GM19372 (cell line): ENCODE measurements around the gene CRLF2.
"Not testable (repeated sequence)": the region's sequence is repeated elsewhere in the genome, so short reads cannot be mapped to it uniquely, and the experiment has no call there.

Experiments used
- ATAC-seq: cut with Tn5 transposase; IDR thresholded peaks from one replicate; pipeline ENCODE4 v1.9.1; 2021; ENCODE audit warnings: mild to moderate bottlenecking, low read depth, moderate library complexity; ENCODE audit not compliant: unreplicated experiment

The CRLF2 gene

GRCh38 chrX:1215123-1215823, 2.8 kb upstream of the CRLF2 start:
- no peak for ATAC-seq

- ATAC-seq: no peak
Measured at GRCh38 chrX:1213971-1214370, 1.5 kb upstream of the CRLF2 start.

- ATAC-seq: no peak
Measured at GRCh38 chrX:1210844-1211243, 1.6 kb downstream of the CRLF2 start.

DNA sequence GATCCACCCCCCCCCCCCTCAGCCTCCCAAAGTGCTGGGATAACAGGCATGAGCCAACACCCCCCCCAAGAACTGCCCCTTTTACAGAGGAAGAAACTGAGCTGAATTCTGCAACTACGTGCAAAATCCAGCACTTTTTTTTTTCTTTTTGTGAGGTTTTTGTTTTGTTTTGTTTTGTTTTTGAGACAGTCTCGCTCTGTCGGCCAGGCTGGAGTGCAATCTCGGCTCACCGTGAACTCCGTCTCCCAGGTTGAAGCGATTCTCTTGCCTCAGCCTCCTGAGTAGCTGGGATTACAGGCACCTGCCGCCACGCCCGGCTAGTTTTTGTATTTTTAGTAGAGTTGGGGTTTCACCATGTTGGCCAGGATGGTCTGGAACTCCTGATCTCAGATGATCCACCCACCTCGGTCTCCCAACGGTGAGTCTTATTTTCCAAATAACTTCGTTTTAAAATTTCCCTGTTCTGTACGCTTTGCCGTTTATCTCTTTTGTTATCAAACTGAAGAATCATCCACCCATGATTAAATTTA, 4.9 kb downstream of the CRLF2 start:
- ATAC-seq: no peak

GRCh38 chrX:1205681-1206611, 6.5 kb downstream of the CRLF2 start:
- ATAC-seq: peak; percentile 42

DNA sequence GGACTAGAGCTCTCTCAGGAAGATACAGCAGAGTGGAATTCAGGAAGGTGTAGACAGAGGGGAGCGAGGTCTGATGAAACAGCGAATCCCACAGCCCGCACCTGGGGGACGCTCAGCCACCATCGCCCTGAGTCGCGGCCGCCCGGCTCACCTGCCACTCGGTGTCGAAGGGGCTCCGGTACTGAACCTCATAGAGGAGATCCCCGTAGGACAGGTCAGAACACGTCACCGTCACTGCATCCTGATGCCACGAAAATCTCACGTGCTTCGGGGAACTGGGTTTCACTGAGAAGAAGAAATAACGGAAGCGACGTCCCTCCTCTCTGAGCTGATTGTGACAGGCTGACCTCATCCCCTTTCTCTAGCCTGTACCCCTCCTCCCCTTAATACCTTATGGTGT, 10.2 kb downstream of the CRLF2 start:
- no peak for ATAC-seq

- no peak for ATAC-seq
Measured at GRCh38 chrX:1196436-1196835, 16.0 kb downstream of the CRLF2 start.

DNA sequence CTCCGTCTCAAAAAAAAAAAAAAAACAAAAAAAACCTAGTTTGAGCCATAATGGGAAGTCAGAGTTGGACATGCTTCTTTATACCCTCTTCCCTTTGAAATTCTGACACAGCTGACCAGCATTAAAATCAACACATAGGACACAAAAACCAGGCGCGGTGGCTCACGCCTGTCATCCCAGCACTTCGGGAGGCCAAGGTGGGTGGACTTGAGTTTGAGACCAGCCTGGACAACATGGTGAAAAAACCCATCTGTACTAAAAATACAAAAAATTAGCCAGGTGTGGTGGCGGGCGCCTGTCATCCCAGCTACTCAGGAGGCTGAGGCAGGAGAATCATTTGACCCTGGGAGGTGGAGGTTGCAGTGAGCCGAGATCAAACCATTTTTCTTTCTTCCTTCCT, 20.3 kb downstream of the CRLF2 start:
- ATAC-seq: not testable (repeated sequence)

- no peak for ATAC-seq
Measured at GRCh38 chrX:1190596-1191145, 21.8 kb downstream of the CRLF2 start.

GRCh38 chrX:1185561-1185960, 26.9 kb downstream of the CRLF2 start:
- ATAC-seq: no peak

DNA sequence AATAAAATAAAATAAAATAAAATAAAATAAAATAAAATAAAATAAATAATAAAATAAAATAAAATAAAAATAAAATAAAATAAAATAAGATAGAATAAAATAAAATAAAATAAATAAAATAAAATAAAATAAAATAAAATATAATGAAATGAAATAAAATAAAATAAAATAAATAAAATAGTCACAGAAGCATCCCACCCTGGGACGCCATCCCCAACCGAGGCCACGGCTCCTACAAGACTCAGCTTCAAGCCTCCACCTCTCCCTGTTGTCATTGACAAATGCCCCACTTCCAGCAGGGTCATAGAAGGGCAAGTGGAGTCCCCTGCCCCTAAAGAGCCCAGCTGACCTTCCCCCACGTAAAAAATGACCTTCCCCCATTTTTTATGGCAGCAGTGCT, 30.2 kb downstream of the CRLF2 start:
- ATAC-seq: no peak

DNA sequence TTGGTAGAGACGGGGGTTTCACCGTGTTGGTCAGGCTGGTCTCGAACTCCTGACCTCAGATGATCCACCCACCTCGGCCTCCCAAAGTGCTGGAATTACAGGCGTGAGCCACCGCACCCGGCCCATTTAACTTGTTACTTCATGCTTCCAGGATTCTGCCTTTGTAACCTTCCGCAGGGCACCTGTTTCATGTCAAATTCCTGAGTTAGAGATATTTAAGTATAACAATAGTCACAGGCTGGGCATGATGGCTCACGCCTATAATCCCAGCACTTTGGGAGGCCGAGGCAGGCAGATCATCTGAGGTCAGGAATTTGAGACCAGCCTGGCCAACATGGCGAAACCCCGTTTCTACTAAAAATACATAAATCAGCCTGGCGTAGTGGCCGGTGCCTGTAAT, 30.8 kb downstream of the CRLF2 start:
- not testable (repeated sequence) for ATAC-seq

DNA sequence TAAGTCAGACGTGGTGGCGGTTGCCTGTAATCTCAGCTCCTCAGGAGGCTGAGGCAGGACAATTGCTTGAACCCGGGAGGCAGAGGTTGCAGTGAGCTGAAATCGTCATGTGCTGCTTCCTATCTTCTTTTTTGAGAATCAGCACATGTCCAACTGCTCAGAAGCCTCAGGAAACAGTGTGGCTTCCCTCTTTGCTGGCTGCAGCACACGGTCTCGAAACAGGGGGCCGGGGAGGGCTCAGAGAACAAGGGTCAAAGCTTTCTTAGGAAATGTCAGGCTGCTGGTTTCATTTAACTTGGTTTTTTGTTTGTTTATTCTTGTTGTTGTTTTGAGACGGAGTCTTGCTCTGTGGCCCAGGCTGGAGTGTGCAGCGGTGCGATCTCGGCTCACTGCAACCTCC, 31.3 kb downstream of the CRLF2 start:
- no peak for ATAC-seq

DNA sequence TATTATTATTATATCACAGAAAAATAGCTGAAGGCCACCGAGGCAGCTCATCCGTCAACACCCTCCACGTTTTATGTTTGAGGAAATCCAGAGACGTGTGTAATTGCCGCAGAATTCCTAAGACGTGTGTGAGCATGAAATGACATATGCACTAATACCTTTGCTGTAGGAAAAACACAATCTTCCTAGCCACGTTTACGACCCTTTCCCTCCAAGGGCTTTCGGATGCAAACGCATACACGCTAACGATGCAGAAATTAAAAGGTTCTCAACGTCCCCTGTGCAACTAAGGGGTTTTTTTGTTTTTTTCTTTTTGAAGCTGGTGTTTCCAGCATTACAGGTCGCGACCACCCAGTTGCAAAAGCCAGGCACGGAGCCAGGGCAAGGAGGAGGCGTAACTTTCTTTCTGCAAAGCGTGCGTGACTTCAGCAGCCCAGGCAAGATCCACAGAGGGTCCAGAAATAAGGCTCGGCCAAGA, 33.8 kb downstream of the CRLF2 start:
- no peak for ATAC-seq

DNA sequence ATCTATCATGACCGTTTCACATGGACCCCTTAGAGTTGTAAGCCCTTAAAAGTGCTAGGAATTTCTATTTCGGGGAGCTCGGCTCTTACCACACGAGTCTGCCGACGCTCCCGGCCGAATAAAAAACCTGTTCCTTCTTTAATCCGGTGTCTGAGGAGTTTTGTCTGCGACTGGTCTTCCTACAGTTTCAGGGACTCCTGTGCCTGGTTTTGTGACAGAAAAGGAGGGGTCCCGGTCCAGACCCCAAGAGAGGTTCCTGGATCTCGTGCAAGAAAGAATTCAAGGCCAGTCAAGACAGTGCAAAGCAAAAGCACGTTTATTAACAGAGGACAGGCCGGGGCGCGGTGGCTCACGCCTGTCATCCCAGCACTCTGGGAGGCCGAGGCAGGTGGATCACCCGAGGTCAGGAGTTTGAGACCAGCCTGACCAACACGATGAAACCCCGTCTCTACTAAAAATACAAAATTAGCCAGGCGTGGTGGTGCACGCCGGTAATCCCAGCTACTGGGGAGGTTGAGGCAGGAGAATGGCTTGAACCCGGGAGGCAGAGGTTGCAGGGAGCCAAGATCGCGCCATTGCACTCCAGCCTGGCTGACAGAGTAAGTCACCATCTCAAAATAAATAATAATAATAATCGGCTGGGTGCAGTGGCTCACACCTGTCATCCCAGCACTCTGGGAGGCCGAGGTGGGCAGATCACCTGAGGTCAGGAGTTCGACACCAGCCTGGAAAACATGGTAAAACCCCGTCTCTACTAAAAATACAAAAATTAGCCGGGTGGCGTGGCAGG, 35.7 kb downstream of the CRLF2 start:
- not testable (repeated sequence) for ATAC-seq

- ATAC-seq: not testable (repeated sequence)
Measured at GRCh38 chrX:1174609-1175545, 37.6 kb downstream of the CRLF2 start.

DNA sequence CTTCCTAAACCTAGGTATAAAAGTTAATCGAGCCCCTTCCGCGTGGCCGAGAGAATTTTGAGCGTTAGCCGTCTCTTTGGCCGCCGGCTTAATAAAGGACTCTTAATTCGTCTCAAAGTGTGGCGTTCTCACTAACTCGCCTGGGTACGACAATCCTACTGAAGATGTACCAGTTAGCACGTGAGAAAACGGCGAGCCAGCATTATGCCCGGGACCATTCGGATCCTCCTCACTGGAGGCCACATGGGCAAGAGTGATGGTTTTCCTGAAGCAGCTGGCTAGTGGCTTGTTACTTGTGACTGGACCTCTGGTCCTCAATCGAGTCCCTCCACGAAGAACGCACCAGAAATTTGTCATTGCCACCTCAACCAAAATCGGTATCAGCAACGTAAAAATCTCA, 39.0 kb downstream of the CRLF2 start:
- ATAC-seq: not testable (repeated sequence)

DNA sequence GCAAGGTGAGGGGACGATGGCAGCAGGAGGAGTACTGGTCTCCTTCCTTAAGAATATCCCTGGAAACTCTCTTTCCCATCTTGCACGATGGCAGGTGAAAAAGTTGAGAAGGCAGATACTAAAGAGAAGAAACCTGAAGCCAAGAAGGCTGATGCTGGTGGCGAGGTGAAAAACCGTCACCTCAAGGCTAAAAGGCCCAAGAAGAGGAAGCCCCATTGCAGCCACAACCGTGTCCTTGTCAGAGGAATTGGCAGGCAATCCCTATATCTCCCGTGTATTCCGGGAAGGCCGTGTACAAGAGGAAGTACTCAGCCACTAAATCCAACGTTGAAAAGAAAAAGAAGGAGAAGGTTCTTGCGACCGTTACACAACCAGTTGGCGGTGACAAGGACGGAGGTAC, 40.0 kb downstream of the CRLF2 start:
- ATAC-seq: no peak

- not testable (repeated sequence) for ATAC-seq
Measured at GRCh38 chrX:1171915-1172314, 40.5 kb downstream of the CRLF2 start.
